NCI-H226 (cell line): ENCODE measurements around the gene IL1RAPL1.

Experiments used
- DNase-seq: peaks from one replicate; pipeline ENCODE4 v3.0.0-alpha.2; 2015

Gene IL1RAPL1

DNA sequence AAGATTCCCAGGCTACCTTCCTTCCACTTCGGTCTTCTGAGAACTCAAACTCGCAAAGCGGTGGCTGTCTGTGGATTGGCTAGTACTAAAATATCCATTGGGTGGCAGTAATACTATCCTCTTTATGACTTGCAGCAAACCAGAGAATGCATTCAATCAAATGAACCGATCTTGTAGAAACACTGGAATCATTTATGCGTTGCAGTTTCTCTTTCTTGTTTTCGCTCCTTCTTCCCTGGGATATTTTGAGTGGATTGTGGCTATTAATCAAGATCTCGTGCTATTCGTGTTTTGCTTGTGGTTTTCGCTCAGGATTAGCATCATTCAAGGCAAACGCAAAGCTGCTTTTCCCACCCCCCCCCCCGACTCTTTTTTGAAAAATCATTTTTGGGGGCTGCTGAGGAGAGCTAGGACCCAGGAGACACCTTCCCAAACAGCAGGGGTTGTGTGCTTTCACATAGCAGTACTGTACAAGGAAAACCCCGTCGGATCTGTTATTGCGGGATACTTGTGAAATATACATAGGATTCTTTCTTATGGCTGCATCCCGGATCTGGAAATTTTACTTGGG, at the start of gene IL1RAPL1:
IL1RAPL1 (plus strand) TSS at position 466 of the 571 bp plus-strand sequence.
- no peak for DNase-seq

GRCh38 chrX:28542791-28543190, 44.5 kb upstream of the IL1RAPL1 start:
- no peak for DNase-seq

GRCh38 chrX:28549838-28550237, 37.4 kb upstream of the IL1RAPL1 start:
- peak; percentile 15 for DNase-seq

- DNase-seq, result no peak
Observed at GRCh38 chrX:28550331-28550872, 36.8 kb upstream of the IL1RAPL1 start.

- DNase-seq, result peak; percentile 13
Observed at GRCh38 chrX:28552322-28552721, 34.9 kb upstream of the IL1RAPL1 start.

GRCh38 chrX:28552882-28553829, 34.1 kb upstream of the IL1RAPL1 start:
- DNase-seq, result no peak

DNA sequence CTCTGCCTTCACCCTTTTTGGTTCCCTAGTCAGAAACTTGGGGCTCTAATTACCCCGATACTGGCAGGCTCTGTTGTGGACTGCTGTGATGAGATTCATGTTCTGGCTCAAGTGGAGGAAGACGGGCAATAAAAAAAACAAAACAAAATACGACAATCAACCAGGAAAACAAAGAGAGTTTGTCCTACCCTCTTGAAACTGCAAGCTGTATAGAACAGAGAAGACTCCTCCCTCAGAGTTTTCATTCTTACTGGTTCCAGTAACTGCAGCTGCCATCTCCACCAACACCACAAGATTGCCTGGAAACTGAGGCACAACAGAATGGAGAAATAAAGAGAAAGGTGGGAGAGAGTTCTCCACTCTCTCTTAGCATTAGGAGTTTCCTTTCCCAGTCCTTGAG, 11.1 kb upstream of the IL1RAPL1 start:
- no peak for DNase-seq

GRCh38 chrX:28581522-28581921, 5.7 kb upstream of the IL1RAPL1 start:
- no peak for DNase-seq

DNA sequence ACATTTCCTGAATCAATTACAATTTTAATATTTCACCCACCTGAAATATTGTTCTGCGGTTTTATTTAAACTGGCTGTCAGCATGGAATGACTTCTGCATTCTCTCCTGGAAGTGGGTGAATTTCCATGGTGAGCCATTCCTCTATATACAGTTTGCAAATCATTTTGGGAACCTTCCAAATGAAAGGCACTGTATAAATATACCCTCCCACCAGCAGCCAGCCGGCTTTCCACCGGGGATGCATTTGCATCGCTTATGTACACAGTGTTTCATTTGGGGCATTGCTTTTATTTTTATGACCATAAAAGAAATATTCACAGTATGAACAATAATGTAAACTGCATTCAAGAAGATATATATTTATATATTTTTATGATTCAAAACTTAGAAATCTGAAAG, 4.7 kb upstream of the IL1RAPL1 start:
- no peak for DNase-seq

DNA sequence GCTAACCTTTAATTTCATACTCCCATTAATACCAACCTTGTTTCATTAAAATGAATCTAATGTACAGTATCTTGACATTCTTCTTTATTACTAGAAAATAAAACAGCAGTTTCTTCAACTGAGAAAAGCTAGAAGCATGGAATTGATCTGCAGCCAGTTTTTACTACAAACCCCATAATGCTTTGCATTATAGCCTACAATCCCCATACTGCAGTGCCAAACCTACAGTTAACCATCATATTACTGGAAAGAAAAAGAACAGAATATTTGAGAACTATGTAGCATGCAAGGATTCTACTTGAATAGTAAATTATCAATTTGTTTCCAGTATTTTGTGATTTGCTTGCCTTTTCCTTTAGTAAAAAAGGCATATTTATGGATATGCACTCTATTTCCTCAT, 3.2 kb upstream of the IL1RAPL1 start:
- DNase-seq, result no peak

GRCh38 chrX:28585767-28586166, 1.5 kb upstream of the IL1RAPL1 start:
- no peak for DNase-seq

- no peak for DNase-seq
Observed at GRCh38 chrX:28586286-28586685, 960 bp upstream of the IL1RAPL1 start.

DNA sequence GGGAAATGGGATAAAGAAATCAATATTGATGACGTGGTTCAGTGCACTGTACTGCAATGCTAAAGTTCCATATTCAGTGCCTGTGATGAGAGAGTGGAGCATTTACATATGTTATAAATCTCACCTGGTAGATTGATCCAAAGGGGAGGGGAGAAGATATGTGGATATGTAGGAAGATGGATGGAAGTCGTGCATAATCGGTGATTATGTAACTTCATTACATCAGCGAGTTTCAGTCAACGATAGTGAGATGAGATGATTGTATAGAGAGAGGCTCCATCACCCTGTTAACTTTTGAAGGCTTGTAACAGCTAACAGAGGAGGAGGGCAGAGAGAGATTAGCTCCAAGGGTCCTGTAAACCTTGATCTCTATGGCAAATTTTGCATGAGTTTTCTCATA, 1.8 kb downstream of the IL1RAPL1 start:
- DNase-seq, result no peak

DNA sequence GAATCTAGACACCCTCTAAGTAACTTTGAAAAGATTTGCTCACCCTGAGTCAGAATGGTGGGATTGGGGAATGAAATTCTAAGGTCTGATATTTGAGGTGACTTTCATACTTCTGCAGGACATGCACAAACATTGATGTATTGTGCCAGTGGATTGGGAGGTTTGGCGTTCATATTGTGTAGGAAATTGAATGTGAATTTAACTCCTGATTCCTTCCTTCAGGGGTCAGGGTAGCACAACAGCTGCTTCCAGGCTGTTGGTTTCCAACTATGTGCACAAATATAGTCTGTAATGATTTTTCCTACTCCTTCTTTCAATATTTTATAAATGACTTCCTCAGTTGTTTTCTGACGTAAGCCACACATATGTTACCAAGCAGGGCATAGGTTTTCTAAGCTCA, 3.1 kb downstream of the IL1RAPL1 start:
- no peak for DNase-seq

DNA sequence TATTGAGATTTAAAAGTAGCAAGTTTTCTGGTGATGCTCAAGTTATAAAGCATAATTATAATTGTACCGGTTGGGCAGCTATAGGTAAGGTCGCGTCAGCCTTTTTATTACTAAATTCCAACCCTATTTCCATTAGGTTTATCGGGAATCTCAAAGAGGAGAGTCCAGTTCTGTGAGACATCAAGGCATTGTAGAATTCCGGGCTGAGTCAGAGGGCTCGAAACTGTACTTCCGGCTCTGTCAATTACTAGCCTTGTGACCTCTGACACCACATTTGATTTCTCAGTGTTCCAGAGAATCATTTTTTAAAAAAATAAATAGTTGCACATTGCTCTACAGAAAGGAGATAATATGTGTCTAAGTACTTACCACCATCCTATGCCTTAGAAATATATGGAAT, 4.3 kb downstream of the IL1RAPL1 start:
- DNase-seq, result no peak

GRCh38 chrX:28595346-28595745, 8.1 kb downstream of the IL1RAPL1 start:
- no peak for DNase-seq

DNA sequence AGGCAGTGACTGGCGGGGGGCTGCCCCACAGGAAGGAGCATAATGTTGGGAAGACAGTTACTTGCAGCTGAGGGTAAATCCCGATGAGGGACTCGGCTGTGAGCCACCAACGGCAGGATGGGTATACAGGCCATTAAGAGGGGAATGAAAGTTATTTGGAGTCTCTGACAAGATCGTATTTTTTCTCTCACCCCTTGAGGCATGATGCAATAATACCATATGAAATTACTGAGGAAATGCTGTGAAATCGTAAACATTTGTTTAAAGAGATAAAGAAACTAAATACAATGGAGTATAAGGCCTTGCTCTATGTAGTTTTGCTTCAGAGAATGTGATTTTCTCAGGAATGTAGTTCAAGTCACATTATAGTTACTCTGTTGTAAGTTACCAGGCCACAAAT, 12.7 kb downstream of the IL1RAPL1 start:
- DNase-seq, result no peak

DNA sequence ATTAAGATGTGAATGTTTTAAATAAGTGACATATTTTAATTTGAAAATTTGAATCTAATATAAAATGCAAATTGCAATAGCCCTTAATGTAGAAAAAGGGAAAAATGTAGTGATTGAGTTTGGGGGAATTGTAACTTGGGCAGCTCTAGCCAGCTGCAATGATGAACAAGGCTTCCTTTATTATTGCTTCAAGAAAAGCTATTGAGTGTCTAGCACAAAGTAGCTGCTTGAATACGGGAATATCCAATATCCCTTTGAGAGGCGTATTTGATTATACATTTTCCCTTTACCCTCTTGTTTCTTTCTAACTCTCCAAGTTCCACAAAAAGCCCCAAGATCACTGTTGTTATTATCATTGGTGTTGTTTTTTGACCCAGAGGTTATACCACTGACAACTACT, 21.8 kb downstream of the IL1RAPL1 start:
- DNase-seq, result no peak

DNA sequence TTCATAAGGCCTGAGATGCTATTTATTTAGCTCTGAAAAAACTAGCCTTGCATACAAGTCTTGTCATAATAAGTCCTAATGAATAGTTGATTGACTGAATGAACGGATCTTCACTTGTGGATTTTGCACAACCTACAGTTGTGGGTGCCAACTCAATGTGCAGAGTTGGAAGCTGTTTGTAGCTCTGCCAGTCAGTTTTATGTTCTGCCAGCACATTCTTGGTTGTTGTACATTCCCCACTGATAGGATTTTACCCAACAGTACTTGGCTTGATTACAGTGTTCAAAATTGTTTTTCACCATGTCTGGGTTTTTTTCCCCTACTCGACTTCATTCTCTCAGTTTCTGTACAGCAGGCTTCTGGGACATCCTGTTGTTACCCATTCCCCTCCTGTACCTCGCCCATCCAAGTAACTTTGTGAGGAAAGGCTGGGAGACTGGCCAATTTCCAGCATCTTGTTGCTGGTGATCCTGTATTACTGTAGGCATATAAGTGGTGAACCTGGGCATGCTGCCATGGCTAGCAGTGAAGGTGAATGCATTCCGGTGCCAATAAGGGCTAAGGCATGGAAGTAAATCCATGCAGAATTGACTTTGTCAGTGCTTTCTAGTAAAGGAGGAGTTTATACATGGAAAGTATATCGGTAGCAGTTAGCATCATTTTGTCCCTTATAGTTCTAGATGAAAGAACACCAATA, 22.8 kb downstream of the IL1RAPL1 start:
- peak; percentile 34 for DNase-seq

DNA sequence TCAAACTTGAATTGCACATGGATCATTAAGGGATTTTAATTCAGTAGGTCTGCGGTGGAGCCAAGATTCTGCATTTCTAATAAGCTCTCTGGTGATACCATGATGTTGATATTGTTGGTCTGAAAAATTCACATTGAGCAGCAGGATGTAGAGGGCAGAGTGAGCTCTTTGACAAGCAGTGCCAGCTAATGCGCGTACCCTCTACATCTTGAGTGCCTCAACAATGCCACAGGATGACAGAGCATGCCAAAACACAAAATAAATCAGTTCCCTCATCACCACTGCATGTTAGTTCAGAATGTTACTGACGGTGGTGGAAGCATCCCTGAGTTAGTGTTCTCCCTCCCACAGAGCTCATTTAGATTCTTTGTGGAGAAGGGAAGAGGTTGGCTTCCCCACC, 23.5 kb downstream of the IL1RAPL1 start:
- DNase-seq, result no peak

DNA sequence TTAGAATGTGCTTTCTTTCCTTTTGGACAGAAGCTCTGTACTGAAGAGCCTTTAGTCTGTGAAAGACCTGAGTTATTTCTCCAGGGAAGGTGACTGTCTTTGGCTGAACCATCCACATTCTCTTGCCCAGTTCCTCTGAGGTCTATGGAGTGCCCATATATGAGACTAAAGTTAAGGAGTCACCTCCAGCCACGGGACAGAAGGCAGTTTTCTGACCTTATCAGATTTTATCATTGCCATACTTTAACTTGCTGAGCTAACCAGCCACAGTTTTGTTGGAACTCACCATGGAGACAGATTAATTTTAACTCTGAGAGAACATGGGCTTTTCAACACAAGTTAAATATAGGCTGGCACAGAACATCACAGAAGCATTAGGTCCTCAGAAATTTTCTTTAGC, 26.3 kb downstream of the IL1RAPL1 start:
- DNase-seq, result no peak

DNA sequence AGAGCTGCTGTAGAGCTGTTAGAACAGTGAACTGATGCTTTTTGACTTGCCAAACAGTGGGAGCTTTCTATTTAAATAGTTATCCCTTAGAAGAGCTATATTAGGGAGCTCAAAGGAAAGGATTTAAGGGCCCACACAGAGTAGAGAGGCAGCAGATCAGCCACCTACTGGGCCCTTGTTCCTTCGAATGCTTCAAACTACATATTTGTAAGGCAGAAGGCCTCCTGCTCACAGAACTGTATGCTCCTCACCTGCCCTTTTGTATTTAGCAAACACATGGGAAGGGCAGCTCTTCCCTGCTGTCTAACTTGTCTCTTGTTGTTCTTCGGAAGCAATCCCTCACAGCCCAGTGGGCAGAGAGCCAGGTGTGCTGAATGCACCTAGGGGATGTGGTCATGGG, 38.0 kb downstream of the IL1RAPL1 start:
- no peak for DNase-seq

DNA sequence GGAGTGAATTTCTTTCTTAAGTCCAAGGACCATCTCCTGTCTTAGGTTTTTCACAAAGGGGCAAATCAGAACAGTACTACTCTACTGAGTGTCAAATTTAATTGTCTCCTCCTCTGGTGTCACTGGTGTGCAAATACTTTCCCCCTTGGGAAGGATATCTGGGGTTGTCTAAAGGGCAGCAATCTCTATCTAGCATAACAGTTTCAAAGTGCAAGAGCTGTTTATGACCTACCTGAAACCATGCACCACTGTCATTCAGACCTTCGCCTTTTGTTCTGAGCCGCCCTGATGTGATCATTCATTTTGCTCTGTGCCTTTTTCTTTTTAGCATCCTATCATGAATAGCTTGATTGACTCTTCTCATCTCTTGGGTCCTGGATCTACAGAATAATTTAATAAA, 39.3 kb downstream of the IL1RAPL1 start:
- no peak for DNase-seq

DNA sequence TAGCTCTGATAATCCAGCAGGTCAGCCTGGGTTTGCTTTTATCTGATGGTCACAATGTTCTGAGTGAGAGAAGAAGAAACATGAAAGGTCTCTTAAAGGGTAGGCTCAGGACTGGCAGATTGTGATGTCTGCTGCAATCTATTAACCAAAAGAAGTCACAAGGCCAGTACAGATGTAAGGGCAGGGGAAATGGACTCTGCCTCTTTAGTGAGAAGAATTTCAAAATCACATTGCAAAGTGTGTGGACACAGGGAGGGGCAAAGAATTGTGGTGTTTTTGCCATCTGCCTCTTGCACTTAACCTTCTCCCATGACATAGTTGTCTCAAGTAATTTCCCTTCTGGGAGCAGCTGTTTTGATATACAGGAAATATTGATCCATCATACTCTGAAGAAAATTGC, 40.9 kb downstream of the IL1RAPL1 start:
- no peak for DNase-seq
